Measurements from ENCODE around the gene STAT2. TPM values are rescaled to one million over a fixed set of nuclear protein-coding genes. Genes with fewer than 3 reads are reported as not detected.
A peak's percentile ranks its signal among the peaks of the same experiment; 100 is the strongest.

Gene STAT2
- total and polyA plus RNA-seq, 2 of the 4 experiments (the other 2 are of a cell fraction), result 99.3 to 182 TPM

DNA sequence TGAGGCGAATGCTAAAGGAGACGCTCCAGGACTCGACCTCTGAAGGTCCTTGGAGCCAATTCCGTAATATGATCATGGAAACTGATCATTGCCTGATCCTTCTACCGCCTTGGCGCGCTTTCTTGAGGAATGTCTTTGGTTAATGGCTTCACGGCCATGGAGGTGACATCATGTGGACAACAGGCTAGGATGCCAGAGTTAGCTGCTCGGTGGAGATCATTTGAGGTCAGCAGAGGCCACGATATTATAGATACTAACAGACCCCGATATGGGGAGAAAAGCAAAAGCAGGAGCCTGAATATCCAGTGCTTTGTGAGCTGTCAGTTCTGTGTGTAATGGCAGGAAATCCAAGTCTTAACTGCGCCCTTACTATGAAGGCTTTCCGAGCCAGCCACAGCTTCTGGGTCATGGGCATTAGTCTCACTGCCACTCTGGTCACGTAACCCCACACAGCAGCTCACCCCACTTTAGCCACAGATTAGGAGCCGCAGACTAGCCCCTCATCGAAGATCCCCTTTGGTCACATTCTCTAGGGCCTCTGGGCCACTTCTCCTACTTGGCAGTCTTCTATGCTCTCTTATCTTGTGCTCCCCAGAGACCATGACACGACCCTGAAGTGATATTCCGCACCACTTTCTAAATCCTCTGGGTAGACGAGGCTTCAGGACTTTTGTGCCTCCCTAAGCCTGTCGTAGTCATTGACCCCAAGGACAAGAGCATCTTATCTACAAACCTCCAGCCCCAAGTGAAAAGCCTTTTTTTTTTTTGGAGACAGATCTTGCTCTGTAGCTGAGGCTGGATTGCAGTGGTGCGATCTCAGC, 59.1 kb downstream of the STAT2 start:
- Histone ChIP-seq H2BK120ac (ENCODE audit: low read depth, low read length) (peak overlapping the region; percentile 38), H3K79me1 (ENCODE audit: low read depth in 1 of 2, low read length in 2 of 2) (peaks cover 17 to 60% of the 10 kb centered on the region in 2 experiments), H3K4me2 (ENCODE audit: low read depth, low read length) (peak overlapping the region; percentile 81), H4K8ac (ENCODE audit: low read depth in 2 of 2, low read length in 2 of 2) (peak overlapping the region; percentile 95 to 98), H4K91ac (ENCODE audit: insufficient read depth, low read depth, low read length) (peak overlapping the region; percentile 89), H4K5ac (ENCODE audit: low read depth, low read length) (peak overlapping the region; percentile 80), H3K9ac (ENCODE audit: low read depth, low read length) (peak overlapping the region; percentile 69), H3K27me3 (ENCODE audit: control insufficient read depth, insufficient read depth, low read length) (no peaks in the 10 kb centered on the region), H4K20me1 (ENCODE audit: insufficient read depth, low read length) (peaks cover 11% of the 10 kb centered on the region; the same call in 1 of the 2 replicates), H3K36me3 (ENCODE audit: control insufficient read depth, insufficient read depth, low read length) (peaks cover 9% of the 10 kb centered on the region), H3K18ac (ENCODE audit: low read depth, low read length) (peak overlapping the region; percentile 36; the same call in 1 of the 2 replicates), H3K56ac (ENCODE audit: extremely low read depth, insufficient read depth, low read length) (peak overlapping the region; percentile 84), H2BK15ac (ENCODE audit: low read depth, low read length) (peak overlapping the region; percentile 39; the same call in 1 of the 3 replicates), H2AFZ (replicated peaks; ENCODE audit: low read length, poor library complexity) (peak overlapping the region; percentile 85), H3K23ac (ENCODE audit: low read depth, low read length) (peak overlapping the region; percentile 82), H3K4ac (ENCODE audit: low read depth, low read length) (peak overlapping the region; percentile 92), H2BK20ac (ENCODE audit: low read depth, low read length) (no peak overlapping the region), H2AK9ac (replicated peaks; ENCODE audit: low read depth, low read length, poor library complexity) (peak overlapping the region; percentile 63), H2BK5ac (ENCODE audit: low read depth, low read length, poor library complexity, severe bottlenecking) (peak overlapping the region; percentile 68), H2AK5ac (ENCODE audit: low read depth, low read length) (peak overlapping the region; percentile 65), H3K14ac (replicated peaks; ENCODE audit: low read depth, low read length) (peak overlapping the region; percentile 85), H3K4me1 (ENCODE audit: control insufficient read depth, insufficient read depth, low read length) (peaks cover 9% of the 10 kb centered on the region; the same call in 1 of the 2 replicates), H3K9me1 (ENCODE audit: insufficient read depth, low read length) (peaks cover 11% of the 10 kb centered on the region), H3K4me3 (ENCODE audit: insufficient read depth, low read depth, low read length) (peak overlapping the region; percentile 45), H3K9me3 (ENCODE audit: control insufficient read depth, insufficient read depth, low read length) (no peaks in the 10 kb centered on the region), H3K27ac (ENCODE audit: insufficient read depth, low read length) (peak overlapping the region; percentile 66)
- ChIA-PET POLR2A (ENCODE audit: unreplicated experiment) (interaction anchor here (0.6 to 0.7 kb wide), 3 partner anchors 10 to 104 kb away, joined by 3 to 4 read pairs (median 3); no protein-coding TSS in a partner anchor), CTCF (no interaction called here)
- WGBS, 2 experiments (ENCODE audit: extremely low coverage in 2 of 2, insufficient read length in 1 of 2), result 45% methylated on average over 12 of the region's 21 CpGs; no CpG with 5 or more reads in 1 of the 2 experiments
- DNase-seq (no peak), ATAC-seq (ENCODE audit: low read depth) (peak; percentile 2)
- in situ Hi-C loops (cut with MboI; ENCODE audit: low sequenced_read_pairs), result no loop called here
- TF ChIP-seq POLR2A (IDR thresholded peaks at IDR 0.05; ENCODE audit: low read depth, low read length), result no peak
- no peak for TF ChIP-seq MAZ (IDR thresholded peaks at IDR 0.05; ENCODE audit: borderline replicate concordance, low read depth, low read length)
- TF ChIP-seq MXI1 (IDR thresholded peaks at IDR 0.05; ENCODE audit: borderline replicate concordance, low read depth, low read length), result no peak
- TF ChIP-seq MAFK (IDR thresholded peaks at IDR 0.05; ENCODE audit: low read depth, low read length), result no peak
- TF ChIP-seq FOS (IDR thresholded peaks at IDR 0.05; ENCODE audit: low read depth, low read length), result no peak
- no peak for TF ChIP-seq CTCF (conservative IDR thresholded peaks at IDR 0.05; ENCODE audit: low read depth, low read length)
- TF ChIP-seq RCOR1 (IDR thresholded peaks at IDR 0.05; ENCODE audit: insufficient replicate concordance, low read length), result no peak
- TF ChIP-seq NFE2L2 (IDR thresholded peaks at IDR 0.05; ENCODE audit: low read depth, low read length), result no peak
- TF ChIP-seq BHLHE40 (IDR thresholded peaks at IDR 0.05; ENCODE audit: low read depth, low read length), result no peak
- BruUV-seq (replicated peaks), result no TSS peak
- intact Hi-C loops (cut with micrococcal nuclease), result no loop called here
- dilution Hi-C loops (cut with HindIII; ENCODE audit: low sequenced_read_pairs, unreplicated experiment), result no loop called here

All from IMR-90 (cell line).